GM10266 (cell line): ENCODE measurements around the gene SLC25A18.
"Not testable (repeated sequence)": the region's sequence is repeated elsewhere in the genome, so short reads cannot be mapped to it uniquely, and the experiment has no call there.

Source experiments
- DNase-seq: peaks from one replicate; pipeline ENCODE4 v3.0.0; 2012; ENCODE audit errors: extremely low spot score
- TF ChIP-seq, protein P1 (sequence below): IDR thresholded peaks from 2 replicates; pipeline ENCODE4 v1.5.1; 2012; ENCODE audit warnings: mild to moderate bottlenecking, low read depth; ENCODE audit not compliant: control insufficient read depth, insufficient read depth; ENCODE audit errors: missing control alignments

Gene SLC25A18

DNA sequence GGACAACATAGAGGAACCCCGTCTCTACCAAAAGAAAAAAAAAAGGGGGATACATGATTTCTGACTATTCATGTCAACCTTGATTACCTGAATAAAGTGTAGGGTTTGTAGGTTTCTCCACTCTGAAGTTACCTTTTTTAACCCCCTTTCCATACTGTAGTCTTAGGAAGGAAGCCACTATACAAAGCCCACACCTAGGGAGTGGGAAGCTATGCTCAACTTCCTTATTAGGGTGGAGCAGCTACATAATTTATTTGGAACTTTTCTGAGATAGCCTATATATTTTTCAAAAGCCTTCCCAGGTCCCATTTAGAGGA lies 65.8 kb downstream of the SLC25A18 start:
- TF ChIP-seq, protein P1, sequence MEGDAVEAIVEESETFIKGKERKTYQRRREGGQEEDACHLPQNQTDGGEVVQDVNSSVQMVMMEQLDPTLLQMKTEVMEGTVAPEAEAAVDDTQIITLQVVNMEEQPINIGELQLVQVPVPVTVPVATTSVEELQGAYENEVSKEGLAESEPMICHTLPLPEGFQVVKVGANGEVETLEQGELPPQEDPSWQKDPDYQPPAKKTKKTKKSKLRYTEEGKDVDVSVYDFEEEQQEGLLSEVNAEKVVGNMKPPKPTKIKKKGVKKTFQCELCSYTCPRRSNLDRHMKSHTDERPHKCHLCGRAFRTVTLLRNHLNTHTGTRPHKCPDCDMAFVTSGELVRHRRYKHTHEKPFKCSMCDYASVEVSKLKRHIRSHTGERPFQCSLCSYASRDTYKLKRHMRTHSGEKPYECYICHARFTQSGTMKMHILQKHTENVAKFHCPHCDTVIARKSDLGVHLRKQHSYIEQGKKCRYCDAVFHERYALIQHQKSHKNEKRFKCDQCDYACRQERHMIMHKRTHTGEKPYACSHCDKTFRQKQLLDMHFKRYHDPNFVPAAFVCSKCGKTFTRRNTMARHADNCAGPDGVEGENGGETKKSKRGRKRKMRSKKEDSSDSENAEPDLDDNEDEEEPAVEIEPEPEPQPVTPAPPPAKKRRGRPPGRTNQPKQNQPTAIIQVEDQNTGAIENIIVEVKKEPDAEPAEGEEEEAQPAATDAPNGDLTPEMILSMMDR = no peak
- DNase-seq = no peak

DNA sequence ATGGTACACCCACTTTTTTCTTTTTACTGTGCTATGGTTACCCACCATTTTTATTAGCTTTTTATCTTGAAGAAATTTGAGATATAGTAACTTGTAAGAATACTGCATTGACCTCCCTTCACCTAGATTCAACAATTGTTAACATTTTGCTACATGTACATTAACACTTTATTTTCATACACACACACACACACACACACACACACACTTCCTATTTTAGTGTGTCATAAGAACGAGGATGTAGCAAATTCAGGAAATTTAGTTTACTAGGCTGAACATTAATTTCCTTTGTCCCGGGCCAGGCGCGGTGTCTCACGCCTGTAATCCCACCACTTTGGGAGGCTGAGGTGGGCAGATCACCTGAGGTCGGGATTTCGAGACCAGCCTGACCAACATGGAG lies 66.3 kb downstream of the SLC25A18 start:
- TF ChIP-seq, protein P1 = no peak
- DNase-seq = no peak

DNA sequence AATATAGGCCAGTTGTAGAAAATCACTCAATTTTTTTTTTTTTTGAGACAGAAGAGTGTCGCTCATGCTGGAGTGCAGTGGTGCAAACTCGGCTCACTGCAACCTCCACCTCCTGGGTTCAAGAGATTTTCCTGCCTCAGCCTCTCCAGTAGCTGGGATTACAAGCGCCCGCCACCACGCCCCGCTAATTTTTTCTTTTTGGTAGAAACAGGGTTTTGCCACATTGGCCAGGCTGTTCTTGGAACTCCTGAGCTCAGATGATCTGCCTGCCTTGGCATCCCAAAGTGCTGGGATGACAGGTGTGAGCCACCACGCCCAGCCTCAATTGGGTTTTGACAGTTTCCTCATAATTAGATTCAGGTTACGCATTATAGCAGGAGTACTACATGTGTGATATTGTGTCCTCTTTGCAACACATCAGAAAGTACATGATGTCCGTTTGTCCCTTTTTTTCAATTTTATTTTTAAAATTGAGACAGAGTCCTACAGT lies 67.8 kb downstream of the SLC25A18 start:
- TF ChIP-seq, protein P1 = no peak

DNA sequence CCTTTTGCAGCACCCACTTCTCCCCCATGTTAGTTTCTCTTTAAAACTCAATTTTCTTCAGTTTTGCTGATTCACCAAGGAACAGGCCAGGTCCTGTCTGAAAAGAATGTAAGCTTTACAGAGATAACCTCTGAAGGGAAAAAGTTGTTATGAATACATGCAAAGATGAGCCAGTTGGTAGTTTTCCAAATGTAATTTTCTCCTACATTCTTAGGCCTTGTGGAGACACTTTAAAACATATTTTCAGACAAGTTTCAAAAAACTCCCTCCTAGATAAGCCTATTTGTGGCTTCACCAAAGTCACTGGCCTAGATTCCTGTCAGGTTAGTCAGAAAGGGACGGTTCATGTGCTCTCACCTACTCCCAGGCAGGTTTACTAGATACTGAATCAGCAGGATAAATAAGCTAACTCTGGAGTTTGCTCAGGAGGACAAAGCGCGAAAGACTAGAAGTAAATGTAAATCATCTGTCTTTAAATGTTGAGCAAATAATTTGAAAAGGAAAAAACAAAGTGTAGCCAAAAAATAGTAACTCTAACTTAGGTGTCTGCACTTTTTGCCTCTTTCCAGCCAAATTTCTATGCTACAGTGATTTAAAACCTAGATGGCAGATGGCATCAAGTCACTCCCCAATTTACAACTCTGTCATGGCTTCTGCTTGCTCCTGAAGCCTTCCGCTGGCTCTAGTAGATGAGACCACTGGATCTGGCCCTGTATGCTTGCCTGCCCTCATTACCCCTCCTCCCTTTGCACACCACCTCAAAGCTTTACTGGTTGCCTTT lies 70.1 kb downstream of the SLC25A18 start:
- DNase-seq = no peak
- TF ChIP-seq, protein P1 = no peak

More for the DNA sequence above, 67.8 kb downstream of the SLC25A18 start:
- no peak for DNase-seq

DNA sequence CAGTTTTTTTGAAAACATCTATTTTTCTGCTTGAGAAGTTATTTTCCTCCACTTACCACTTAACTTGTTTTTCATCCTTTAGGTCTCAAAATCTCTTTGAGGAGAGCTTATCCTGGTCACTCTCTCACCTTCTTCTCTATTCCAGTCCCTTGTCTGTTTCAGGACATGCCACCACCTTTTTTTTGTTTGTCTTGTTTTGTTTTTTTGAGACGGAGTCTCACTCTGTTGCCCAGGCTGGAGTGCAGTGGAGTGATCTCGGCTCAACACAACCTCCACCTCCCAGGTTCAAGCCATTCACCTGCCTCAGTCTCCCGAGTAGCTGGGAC lies 70.7 kb downstream of the SLC25A18 start:
- no peak for DNase-seq
- TF ChIP-seq, protein P1 = no peak

DNA sequence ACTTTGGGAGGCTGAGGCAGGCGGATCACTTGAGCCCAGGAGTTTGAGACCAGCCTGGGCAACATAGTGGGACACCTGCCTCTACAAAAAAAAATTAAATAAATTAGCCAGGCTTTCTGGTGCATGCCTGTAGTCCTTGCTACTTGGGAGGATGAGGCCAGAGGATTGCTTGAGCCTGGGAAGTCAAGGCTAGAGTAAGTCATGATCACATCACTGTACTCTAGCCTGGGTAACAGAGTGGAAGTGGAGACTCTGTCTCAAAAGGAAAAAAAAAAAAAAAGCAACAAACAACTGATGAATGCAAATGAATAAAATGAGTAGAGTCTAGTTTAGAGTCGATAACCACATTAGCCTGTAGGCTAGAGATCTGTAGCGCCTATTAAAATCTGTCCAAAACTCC lies 71.4 kb downstream of the SLC25A18 start:
- DNase-seq = no peak
- TF ChIP-seq, protein P1 = no peak

DNA sequence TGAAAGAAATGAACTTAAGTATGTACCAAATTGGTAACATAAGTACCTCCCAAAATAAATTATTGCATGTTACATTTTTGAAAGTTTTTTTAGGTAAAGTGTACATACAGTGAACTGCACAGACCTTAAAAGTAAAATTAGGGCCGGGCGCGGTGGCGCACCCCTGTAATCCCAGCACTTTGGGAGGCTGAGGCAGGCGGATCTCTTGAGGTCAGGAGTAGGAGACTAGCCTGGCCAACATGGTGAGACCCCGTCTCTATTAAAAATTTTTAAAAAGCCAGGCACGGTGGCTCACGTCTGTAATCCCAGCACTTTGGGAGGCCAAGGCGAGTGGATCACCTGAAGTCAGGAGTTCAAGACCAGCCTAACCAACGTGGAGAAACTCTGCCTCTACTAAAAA lies 73.6 kb downstream of the SLC25A18 start:
- DNase-seq = not testable (repeated sequence)
